ENCODE measurements around the gene PRAMEF8.
"Not testable (repeated sequence)": the region's sequence is repeated elsewhere in the genome, so short reads cannot be mapped to it uniquely, and the experiment has no call there.

PRAMEF8 gene

DNA sequence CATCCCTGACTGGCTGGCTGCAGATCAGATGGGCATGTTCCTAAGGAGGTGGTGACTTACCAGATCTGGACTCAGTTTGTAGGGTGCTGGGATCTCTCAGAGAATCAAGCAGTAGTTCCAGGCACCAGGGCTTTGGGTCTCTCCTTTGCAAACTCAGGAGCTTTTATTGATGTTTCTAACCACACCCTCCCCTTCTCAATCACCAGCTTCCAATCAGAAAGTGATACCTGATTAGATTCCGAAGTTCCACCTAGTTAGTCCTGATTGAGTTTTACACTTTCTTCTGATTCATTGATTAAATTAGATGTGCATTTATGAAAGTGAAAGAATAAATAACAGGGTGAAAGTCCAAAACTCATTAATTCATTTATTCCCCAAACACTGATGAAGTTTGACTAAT, at the start of gene PRAMEF8:
Gene PRAMEF8 (minus strand): TSS at position 101 of the 400 bp plus-strand sequence. CDS start 1,046 bp downstream, outside the sequence.
- DNase-seq: not testable (repeated sequence)

DNA sequence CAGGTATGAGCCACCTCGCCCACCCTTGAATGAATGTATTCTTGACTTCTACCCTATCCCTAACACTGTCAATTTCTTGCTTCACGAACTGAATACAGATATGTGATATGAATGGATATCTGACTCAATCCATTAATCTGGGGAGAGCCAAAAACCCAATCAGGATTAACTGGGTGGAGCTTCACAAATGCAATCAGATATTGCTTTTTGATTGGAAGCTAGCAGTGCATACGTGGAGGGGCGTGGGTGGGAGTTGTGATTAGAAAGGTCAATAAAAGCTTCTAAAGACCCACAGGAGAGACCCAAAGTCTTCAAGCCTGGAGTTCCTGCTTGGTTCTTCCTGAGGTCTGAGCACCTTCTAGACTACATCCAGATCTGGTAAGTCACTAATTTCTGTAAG, 30.3 kb upstream of the PRAMEF8 start, which contains the start of gene PRAMEF15:
Gene PRAMEF15 (plus strand): TSS at position 301 of the 400 bp plus-strand sequence. CDS start 2,827 bp downstream, outside the sequence.
- not testable (repeated sequence) for DNase-seq

DNA sequence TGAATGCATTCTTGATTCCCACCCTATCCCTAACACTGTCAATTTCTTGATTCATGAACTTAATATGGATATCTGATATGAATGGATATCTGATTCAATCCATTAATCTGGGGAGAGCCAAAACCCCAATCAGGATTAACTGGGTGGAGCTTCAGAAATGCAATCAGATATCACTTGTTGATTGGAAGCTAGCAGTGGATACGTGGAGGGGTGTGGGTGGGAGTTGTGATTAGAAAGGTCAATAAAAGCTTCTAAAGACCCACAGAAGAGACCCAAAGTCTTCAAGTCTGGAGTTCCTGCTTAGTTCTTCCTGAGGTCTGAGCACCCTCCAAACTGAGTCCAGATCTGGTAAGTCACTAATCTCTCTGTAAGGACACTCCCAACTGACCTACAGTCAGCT, 18.3 kb upstream of the PRAMEF8 start, which contains the start of gene PRAMEF33:
Gene PRAMEF33 (plus strand): TSS at position 301 of the 400 bp plus-strand sequence. CDS start 2,416 bp downstream, outside the sequence.
- DNase-seq: not testable (repeated sequence)

DNA sequence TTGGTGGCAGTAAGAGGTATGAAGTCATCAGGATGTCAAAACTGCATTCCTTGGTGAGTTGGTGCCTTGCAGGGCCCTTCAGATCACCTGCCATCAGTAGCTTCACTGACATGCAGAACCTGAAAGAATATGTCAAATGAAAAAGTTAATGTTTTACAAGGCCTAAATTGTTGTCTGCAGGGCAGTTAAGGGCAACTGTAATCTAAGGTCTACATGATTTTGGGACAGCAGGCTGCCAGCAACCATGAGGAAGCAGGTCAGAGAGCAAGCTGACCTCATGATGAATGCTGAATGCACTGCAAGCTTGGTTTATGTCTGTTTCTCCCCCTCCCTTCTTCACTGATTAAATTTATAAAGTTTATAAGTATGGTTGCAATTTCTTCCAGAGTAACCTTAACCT, 17.3 kb upstream of the PRAMEF8 start:
- not testable (repeated sequence) for DNase-seq

DNA sequence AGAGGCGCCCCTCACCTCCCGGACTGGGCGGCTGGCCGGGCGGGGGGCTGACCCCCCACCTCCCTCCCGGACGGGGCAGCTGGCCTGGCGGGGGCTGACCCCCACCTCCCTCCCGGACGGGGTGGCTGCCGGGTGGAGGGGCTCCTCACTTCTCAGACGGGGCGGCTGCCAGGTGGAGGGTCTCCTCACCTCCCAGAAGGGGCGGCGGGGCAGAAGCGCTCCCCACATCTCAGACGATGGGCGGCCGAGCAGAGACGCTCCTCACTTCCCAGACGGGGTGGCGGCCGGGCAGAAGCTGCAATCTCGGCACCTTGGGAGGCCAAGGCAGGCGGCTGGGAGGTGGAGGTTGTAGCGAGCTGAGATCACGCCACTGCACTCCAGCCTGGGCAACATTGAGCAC, 13.8 kb upstream of the PRAMEF8 start:
- not testable (repeated sequence) for DNase-seq

DNA sequence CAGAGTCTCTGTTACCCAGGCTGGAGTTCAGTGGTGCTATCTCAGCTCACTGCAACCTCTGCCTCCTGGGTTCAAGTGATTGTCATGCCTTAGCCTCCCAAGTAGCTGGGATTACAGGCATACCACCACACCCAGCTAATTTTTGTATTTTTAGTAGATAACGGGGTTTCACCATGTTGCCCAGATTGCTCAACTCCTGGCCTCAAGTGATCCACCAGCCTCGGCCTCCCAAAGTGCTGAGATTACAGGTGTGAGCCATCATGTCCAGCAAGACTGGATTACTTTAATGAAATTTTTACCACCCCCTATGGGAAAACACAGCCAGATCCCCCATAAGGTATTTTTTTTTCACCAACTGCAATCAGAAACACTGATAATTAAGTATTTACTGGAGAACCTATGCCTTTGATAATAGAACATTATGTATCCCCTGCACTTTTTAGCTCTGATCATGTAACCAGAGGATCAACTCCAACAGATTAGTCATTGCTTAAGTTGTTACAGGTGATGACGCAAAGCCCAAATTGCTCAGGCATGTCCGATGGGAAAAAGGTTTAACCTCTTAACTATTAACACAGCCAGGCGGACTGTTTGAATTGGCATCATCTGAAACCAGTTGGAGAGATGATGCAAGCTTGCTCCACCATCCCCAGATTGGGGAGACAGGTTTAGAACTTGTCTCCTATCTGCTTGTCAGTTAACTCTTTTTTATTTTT, 12.4 kb upstream of the PRAMEF8 start:
- DNase-seq: not testable (repeated sequence)

DNA sequence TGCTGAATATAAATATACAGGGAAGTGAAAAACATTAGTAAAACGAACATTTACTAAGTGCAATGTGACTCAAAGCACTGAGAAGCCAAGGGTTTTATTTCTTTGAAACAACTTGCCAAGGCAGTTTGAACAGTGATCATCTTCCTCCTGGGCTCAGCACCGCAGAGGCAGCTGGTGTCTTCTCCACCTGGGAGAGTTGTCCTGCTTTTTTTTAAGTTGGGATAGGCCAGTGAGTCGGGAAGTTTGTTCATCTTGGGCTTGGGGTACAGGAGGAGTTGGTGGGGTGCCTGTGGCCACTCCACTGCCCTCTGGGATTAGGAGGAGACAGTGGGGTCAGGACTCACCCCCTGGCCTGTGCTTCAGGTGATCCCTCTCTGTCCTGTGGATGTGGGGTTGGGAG, 4.1 kb upstream of the PRAMEF8 start:
- not testable (repeated sequence) for DNase-seq

DNA sequence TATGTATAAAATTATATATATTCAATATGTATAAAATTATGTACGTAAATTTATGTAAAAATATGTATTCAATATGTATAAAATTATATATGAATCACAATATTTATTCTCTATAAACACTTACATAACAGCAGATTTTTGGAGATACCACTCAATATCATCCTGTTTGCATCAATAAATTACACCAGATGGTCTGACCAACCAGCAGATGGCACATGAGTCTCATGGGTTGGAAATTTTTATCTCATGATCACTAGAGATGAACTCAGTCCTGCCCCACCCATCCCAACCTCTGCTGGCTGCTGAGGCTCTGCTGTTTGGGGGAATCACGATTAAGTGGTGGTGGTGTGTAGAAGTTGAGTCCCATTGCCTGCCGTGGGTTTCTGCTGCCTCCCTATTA, 5.3 kb downstream of the PRAMEF8 start:
- DNase-seq: not testable (repeated sequence)

DNA sequence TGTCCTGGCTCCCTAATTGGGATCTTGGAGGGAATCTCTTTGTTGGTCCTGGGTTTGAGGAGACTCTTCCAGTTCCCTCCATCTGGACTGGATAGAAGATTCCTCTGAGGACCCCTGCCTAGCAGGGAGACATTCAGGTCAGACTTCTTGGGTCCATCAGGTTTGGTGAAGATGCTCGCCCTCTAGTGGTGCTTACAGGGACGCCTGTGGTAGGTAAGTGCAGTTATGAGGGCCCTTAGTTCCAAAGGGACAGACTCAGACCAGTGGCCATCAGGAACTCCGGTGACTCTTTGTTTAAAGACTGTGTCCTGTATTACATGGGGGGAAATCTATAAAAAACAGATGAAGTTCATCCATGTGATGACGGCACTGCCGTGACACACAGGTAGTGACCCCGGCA, 7.9 kb downstream of the PRAMEF8 start:
- DNase-seq: not testable (repeated sequence)

DNA sequence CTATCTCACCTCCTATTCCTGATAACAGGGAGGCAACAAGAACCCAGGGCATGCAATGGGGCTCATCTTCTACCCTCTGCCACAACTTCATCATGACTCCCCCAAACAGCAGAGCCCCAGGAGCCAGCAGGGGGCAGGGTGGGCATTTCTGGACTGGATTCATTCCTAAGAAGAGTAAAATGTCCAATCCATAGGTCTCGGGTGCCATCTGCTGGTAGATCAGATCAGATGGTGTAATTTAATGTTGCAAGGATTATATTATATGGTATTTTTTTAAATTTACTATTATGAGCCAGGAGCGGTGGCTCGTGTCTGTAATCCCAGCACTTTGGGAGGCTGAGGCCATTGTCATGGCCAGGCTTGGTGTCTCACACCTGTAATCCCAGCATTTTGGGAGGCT, 19.8 kb downstream of the PRAMEF8 start:
- DNase-seq: not testable (repeated sequence)

DNA sequence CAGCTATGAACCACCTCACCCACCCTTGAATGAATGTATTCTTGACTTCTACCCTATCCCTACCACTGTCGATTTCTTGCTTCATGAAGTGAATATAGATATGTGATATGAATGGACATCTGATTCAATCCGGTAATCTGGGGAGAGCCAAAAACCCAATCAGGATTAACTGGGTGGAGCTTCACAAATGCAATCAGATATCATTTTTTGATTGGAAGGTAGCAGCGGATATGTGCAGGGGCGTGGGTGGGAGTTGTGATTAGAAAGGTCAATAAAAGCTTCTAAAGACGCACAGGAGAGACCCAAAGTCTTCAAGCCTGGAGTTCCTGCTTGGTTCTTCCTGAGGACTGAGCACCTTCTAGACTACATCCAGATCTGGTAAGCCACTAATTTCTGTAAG, 31.0 kb downstream of the PRAMEF8 start, which contains the start of gene PRAMEF5:
Gene PRAMEF5 (plus strand): TSS at position 301 of the 400 bp plus-strand sequence. CDS start 5,071 bp downstream, outside the sequence.
- DNase-seq: not testable (repeated sequence)

DNA sequence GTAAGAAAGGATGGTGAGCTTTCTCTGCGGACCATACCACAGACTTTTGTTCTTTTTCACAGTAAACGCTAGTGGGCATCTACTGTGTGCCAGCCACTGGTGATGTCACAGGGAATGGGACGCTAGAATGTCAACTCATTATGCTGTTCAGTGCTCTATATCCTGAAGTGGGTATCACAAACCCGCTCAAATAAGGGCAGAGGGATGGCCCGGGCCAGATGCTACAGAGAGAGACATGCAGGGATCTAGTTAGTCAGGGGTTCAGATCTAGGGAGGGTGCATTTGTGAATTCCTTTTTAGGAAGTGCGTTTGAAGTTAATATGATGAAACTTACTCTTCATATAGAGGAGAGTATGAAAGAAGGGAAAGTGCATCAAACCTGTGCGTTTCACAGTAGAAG, 37.8 kb downstream of the PRAMEF8 start:
- not testable (repeated sequence) for DNase-seq

DNA sequence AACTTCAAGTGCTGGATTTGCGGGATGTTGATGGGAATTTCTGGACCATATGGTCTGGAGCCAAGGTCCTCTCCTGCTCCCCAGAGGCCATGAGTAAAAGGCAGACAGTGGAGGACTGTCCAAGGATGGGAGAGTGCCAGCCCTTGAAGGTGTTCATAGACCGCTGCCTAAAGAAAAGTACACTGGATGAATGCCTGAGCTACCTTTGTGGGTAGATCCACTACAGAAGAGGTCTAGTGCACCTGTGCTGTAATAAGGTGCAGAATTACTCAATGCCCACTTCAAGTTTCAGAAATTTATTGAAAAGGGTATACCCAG, 38.4 kb downstream of the PRAMEF8 start:
- not testable (repeated sequence) for DNase-seq

DNA sequence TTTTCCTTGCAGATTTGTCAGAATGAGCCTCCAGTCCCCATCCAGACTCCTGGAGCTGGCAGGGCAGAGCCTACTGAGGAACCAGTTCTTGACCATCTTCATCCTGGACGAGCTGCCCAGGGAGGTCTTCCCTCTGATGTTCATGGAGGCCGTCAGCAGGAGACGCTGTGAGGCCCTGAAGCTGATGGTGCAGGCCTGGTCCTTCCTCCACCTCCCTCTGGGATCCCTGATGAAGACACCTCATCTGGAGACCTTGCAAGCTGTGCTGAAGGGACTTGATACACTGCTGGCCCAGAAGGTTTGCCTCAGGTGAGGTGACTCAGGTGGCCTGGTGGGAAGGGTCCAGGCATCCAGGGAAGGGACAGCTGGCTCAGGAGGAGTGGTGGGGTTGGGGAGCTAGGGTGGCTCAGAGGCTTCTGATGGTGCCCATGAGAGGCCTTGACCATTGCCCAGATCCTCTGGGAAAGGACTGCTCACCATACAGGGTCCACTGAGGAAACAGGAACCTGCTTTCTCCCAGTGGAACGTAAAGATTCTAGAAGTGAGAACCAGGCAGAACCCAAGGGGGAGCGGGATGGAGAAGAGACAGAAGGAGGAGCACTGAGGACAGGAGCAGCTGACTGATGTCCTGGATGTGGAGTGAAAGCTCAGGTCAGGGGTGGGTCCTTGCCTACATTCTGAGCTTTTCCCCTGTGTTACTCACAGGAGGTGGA, 38.9 kb downstream of the PRAMEF8 start:
- not testable (repeated sequence) for DNase-seq

DNA sequence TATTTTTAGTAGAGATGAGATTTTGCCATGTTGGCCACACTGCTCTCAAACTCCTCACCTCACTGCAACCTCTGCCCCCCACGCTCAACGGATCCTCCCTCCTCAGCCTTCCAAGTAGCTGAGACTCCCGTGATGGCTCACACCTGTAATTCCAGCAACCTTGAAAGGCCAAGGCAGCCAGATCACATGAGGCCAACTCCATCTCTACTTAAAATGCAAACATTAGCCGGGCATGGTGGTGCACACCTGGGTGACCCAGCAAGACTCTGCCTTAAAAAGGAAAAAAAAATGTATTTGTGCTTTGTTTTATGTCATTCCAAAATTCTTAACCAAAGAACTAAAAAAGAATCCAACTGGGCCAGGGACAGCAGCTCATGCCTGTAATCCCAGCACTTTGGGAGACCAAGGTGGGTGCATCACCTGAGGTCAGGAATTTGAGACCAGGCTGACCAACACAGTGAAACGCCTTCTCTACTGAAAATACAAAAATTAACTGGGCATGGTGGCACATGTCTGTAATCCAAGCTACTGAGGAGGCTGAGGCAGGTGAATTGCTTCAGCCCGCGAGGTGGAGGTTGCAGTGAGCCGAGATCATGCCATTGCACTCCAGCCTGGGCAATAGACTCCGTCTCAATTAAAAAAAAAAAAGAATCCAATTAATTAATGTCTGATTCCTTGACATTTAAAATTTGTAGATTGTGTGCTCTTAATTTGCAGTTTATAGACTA, 41.2 kb downstream of the PRAMEF8 start:
- DNase-seq: not testable (repeated sequence)

DNA sequence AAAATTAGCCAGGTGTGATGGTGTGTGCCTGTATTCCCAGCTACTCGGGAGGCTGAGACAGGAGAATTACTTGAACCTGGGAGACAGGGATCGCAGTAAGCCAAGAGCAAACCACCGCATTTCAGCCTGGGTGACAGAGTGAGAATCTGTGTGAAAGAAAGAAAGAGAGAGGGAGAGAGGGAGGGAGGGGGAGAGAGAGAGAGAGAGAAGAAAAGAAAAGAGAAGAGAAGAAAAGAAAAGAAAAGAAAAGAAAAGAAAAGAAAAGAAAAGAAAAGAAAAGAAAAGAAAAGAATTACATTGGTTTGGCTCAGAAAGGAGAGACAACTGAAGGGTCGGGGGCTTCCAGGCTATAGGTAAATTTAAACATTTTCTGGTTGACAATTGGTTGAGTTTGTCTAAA, 45.3 kb downstream of the PRAMEF8 start:
- DNase-seq: not testable (repeated sequence)

DNA sequence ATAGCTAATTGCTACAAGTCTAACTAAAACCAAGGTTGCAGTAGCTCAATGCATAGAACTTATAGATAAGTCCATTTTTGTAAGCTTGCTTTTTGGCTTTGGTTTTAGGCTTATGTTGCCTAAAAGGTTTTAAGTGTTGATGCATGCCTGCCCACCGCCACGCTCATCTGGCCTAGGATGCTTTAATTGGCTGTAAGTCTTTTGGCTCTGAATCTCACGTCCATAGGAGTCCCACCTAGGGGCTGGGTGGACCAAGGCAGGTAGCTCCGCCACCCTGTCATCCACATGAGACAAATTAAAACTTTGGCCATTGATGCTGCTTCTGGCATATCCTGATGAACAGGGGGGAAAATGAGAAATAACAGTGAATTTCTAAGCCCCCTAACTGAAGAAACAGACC, 47.4 kb downstream of the PRAMEF8 start:
- not testable (repeated sequence) for DNase-seq

DNA sequence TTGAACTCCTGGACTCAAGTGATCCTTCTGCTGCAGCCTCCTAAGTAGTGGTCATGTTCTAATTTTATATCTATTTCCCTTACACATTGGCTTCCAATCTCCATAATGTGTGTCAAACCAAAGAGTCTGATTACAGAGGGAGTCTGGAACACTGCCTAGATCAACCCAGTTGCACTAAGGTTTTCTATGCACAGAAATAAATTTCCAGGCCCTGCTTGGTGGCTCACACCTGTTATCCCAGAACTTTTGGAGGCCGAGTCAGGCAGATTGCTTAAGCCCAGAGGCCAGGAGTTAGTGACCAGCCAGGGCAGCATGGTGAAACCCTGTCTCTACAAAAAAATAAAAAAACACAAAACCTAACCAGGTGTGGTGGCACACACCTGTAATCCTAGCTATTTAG, 50.9 kb downstream of the PRAMEF8 start:
- not testable (repeated sequence) for DNase-seq

DNA sequence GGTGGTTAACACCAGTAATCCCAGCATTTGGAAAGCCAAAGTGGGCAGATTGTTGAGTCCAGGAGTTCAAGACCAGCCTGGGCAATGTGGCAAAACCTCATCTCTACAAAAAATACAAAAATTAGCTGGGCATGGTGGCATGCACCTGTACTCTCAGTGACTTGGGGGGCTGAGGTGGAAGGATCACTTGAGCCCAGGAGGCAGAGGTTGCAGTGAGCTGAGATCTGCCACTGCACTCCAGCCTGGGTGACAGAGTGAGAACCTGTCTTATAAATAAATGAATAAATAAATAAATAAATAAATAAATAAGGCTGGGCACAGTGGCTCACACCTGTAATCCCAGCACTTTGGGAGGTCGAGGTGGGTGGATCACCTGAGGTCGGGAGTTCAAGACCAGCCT, 52.9 kb downstream of the PRAMEF8 start:
- not testable (repeated sequence) for DNase-seq
